Measurements from ENCODE around the gene CAMKK1.

The CAMKK1 gene

DNA sequence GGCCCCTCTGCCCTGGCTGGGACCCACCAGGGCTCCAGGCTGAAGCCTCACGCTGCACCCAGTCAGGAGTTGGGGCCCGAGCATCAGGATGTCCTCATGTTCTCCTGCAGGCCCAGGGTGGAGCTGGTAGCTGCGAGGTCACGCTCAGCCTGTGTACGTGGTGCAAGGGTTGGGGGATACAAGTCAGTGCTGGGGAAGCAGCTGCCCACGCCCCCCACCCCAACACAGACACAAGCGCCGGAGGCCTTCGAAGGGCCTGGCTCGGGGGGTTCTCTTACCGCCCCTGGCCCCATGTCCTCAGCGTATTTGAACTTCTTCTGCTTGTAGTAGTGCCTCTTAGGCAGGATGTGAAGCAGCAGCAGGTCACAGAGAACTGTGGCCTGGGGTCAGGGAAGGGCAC, 4.9 kb upstream of the CAMKK1 start:
- FAIRE-seq (no peak), DNase-seq (ENCODE audit: insufficient read length, low spot score) (no peak)

DNA sequence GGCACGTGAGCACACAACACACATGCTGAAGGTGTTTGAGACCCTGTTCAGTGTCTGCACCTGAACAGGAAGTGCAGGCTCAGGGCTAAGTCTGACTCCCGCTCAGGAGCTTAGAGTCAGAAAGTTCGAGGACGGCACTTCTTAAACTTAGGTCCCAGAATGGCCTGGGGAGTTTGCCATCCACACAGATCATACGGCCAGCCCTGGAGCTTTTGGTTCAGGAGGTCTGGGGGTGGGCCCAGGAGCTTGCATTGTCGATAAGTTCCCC, 4.0 kb upstream of the CAMKK1 start:
- DNase-seq (ENCODE audit: insufficient read length, low spot score) (no peak), FAIRE-seq (no peak)

DNA sequence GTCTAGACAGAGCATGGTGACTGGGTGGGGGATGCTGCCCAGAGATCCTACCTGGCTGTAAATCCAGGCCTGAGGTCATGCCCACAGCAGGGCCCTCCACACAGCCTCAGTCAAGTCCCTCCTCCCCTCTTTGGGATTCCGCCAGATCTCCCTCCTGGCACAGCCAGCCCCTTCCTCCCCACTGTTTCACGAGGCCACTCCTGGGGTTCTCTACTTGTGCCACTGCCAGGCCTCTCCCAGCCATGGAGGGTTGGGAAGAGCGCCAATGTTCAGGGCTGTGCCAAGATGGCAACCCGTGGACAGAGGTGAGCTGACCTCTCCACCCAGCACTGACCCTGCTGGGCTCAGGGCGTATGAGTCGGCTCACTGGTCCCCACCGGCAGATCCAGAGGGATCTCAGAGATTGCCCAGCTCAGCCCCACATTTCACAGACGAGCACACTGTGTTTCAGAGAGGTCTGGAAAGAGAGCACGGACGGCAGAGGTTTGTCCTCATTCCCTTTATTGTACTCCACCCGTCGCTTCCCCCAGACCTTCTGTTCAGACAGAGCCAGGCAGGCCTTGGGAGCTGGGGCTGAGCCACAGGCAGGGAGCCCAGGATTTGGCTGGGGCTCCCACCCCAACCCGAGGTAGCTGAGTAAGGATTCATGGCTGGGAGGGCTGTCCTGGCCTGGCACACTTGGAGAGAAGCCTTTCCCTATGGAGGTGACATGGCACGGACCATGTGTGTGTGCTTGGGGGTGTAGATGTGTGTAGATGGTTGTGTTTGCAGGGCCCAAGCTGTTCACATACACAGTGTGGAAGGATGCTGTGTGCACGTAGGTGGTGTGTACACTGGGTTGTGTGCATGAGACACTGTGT, 3.5 kb upstream of the CAMKK1 start:
- FAIRE-seq (peak; percentile 93), DNase-seq (ENCODE audit: insufficient read length, low spot score) (no peak)

DNA sequence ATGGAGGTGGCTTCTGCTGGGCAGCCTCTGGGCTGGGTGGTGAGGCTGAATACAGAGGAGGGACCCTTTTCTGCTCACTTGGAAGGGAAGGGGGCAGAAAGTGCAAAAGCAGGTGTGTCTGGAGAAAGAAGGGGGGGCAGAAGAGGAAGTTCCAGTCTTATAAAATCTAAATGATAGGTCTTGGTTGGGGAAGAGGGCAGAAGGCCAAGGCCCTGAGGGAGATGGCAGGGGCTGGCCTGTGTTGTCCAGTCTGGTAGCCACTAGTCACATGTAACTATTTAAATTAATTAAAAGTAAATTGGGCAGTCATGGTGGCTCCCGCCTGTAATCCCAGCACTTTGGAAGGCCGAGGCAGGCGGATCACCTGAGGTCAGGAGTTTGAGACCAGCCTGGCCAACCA, 2.5 kb upstream of the CAMKK1 start:
- DNase-seq (ENCODE audit: insufficient read length, low spot score) = no peak
- FAIRE-seq = no peak

DNA sequence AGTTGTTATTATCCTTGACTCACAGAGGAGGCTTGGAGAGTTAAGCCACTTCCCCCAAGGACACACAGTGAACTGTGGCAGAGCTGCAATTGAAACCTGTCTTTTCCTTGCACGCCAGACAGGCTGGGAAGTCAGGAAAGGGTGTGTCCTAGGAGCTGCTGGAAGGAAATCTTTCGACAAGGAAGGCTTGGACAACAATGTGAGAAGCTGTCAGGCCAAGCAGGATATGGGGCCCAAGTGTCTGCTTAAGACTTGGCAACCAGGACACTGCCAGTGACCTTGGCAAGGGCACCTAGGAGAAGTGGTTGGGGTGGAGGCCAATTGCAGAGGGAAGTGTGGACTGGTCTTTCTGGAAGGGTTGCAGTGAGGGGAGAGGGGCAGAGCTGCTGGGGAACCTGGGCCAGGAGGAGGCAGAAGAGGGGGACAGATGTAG, 2.1 kb upstream of the CAMKK1 start:
- DNase-seq (ENCODE audit: insufficient read length, low spot score) (no peak), FAIRE-seq (peak; percentile 74)

DNA sequence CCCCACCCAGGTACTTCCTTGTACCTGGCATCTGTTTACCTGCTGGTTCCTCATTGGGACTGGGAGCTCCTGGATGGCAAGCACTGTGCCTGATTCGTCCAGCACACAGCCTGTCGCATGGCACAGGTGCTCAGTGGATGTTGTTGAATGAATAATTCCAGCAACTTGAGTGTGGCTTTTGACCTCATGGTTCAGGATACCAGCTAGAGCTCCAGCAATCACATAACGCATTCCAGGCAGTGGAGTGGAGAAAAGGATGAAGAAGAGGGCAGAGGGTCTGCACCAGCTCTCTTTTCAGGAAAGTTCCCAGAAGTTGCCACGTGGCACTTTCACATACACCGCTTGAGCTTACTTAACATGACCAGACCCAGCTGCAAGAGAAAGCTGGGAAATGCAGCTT, 1.3 kb upstream of the CAMKK1 start:
- no peak for FAIRE-seq
- no peak for DNase-seq (ENCODE audit: insufficient read length, low spot score)

DNA sequence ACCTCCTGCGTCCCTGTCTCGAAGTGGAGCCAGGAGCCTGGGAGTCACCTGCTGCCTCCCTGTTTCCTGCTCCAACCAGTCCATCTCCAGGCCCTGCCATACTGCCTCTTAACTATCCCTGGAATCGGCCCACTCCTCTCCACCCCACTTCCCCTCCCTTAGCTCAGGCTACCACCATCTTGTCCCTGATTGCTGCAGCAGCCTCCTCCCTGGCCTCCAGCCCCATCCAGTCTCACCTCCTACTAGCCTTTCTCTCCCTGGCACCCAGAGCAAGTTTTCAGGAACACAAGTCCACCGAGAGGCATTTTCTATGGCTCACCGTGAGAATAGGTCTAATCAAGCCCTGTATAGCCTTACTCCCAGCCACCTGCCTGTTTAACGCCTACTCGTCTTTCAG, 865 bp upstream of the CAMKK1 start:
- no peak for FAIRE-seq
- no peak for DNase-seq (ENCODE audit: insufficient read length, low spot score)

DNA sequence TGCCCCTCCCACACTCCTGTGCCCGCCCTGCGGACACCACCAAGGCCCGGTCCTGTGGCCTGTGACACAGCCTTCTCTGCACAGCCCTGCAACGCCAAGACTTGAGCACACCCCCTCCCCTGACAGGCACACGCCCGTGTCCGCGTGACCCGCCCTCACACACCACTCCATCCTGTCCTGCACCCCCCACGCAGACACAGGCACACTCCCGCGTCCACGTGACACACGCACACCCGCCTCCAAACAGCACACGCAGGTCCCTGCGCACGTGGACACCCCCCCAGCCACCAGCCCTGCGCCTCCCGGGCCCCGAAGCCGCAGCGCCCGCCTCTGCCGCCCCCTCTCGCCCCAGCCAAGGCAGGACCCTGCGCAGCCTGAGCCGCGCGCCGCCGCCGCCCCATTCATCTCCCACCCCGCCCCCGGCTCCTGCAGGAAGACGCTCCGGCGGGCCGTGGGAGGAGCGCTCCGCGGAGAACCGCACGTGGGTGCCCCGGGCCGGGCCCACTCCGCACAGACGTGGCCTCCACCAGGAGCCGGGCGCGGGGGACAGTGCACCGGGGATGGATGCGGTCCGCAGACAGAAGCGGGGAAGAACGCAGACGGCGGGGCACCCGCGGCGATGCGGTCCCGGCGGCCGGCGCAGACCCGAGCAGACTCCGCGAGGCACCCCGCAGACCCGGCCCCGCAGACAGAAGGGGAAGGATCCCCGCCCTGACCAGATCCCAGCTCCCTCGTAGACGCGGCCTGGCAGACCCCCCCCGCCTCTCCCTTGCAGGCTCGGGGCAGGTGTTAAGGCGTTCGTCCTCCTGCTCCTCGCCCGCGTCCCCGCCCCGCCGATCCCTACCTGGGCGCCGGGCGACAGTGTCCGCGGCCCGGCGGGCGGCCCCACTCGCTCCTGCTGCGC, 506 bp downstream of the CAMKK1 start:
- peak; percentile 97 for FAIRE-seq

DNA sequence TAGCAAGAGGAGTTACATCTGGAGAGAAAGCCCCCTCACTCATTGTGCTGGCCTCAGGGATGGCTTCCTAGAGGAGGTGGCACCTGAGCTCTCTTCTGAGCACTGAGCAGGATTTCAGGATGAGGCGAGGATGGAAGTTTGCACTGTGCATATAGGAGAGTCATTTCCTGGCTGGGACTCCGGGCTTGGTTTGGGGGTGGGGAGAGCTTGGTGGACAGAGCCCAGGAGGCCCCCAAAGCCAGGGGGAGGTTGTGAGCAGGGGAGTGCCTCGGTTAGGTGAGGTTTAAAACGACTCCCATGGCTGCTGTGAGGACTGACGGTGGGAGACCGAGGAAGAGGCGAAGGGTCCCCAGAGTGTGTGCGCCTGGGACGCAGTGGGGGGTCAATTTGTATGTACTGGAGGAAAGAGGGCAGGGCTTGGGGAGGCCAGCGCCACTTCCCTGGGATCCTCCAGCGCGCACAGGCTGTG, 1.2 kb downstream of the CAMKK1 start:
- no peak for FAIRE-seq
- DNase-seq (ENCODE audit: insufficient read length, low spot score) = no peak

More for the DNA sequence above, 506 bp downstream of the CAMKK1 start:
- DNase-seq (ENCODE audit: insufficient read length, low spot score) = peak; percentile 67

DNA sequence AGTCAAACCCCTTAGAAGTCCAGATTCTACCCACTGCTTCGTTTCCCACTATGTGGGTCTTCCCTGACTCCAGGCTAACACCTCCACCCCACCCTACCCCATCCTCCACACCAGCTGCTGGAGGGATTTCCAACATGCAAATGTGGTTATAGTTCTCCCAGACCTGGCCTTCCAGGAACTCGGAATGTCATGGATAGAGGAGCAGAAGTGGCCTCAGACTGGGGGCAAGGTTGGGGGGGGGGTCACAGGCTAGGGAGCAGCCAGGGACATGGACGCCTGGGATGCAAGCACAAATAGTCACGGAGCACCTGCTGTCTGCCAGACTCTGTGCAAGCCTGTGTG, 2.0 kb downstream of the CAMKK1 start:
- DNase-seq (ENCODE audit: insufficient read length, low spot score) (no peak), FAIRE-seq (no peak)

DNA sequence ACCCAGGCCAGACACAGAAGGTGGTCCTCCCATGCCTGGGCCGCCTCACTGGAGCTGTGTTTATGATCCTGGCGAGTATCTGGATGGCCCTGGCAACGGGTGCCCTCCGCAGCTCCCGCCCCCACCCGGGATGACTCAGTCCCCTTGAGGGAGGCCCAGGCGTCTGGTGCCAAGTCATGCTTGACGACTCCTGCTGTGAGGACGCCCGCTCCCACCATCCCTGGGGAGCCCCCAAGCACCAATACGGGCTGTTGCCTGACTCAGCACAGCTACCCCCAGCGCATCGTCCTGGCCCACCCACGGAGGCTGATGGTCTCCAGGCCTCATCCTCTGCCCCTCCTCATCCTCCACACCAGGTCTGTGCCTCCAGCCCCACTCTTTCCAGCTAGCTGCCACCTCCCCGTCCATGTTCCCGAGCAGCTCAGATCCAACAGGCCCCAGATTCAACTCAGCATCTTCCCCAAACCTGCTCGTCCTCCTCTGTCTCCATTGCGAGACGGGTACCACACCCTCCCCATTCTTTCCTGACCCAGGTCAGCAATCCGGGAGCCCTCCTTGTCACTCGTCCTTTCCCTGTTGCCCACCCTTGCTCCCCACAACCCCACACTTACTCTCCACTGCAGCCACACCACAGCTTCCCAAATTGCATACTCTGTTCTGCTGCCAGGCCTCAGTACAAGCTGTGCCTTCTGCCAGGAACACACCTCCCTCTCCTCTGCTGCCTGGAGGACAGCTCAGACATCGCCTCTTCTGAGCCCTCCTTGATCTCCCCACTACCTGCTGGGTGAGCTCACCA, 2.6 kb downstream of the CAMKK1 start:
- peak; percentile 95 for DNase-seq (ENCODE audit: insufficient read length, low spot score)
- peak; percentile 92 for FAIRE-seq

DNA sequence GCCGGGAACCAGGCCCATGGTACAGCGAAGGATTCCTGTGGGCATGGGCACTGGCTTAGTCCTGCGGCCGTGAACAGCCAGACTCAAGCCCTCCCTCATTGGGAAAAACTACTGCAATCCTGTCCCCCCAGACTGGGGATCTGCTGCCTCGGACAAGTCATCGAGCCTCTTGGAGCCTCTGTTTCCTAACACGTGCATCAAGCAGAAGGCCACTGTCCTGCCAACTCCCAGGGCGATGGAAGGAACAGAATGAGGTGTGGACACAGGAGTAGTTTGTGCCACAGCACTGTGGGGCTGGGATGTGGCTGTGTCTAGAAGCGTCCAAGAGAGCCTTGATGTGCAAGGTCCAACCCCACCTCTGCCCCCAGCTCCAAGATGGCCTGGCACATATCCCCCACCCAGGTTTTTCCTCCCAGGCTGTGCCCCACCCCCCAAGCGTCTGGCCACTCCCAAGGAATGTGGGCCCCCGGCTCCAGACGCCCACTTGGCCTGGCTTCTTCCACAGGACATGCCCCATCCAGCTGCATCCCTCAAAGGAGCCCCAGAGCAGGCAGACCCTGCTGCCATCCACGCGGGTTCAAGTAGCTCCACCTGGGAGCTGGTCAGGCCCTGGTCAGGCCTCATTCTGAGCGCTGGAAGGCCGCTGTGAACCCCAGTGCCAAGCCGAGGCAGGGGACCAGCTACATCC, 3.4 kb downstream of the CAMKK1 start:
- DNase-seq (ENCODE audit: insufficient read length, low spot score) = no peak

DNA sequence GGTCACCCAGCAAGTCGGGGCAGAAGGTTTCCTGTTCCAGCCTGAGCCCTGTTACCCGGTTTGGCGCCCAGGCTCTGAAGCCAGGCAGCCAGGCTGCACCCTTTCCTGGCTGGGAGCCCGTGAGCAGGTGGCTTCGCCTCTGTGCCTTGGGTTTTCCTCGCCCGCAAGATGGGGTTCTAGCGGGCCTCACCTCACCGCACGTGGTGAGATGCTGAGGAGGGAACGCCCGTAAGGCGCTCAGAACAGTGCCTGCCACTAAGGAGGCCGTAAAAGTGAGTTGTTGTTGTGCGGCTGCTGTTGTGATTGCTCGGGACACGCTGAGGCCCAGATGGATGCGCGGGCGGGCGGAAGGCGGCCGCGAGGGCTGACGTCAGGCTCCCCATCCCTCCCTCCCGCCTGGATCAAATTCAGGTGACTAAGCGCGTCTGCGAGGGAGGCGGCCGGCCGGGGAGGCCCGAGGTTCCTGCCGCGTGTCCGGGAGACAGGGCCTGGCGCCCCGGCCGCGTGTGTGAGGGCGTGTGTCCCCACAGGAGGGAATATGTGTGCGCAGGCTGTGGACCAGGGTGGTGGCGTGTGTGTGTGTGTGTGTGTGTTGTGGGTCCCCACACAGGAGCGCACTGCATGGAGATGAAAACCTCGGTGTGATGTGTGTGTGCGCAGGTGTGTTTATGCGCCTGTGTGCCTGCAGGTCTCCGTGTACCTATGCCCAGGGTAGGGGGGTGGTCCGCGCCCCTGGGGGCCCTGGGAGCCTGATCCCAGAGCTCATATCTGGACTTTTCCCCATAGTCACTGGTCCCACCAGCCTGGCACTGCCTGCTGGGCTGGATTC, 4.3 kb downstream of the CAMKK1 start:
- peak; percentile 99 for FAIRE-seq

More for the DNA sequence above, 3.4 kb downstream of the CAMKK1 start:
- no peak for FAIRE-seq

DNA sequence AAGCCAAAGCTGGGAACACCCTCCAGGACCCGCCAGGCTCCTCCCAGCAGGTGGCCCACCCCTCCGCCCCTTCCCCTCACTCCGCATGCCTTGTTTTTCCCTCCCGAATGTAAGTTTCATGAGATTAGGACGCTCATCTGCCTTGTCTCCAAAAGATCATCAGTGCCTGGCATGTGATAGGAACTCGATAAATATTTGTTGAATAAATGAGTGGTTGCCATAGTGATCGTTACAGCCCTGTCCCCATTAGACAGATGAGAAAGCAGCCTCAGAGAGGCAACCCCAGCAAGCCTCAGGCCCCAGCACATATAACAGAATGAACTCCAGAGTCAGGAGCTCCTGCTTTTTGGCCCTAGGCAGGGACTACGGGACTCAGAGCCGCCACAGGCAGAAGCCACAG, 5.0 kb downstream of the CAMKK1 start:
- DNase-seq (ENCODE audit: insufficient read length, low spot score) (no peak), FAIRE-seq (no peak)

More for the DNA sequence above, 4.3 kb downstream of the CAMKK1 start:
- DNase-seq (ENCODE audit: insufficient read length, low spot score) = peak; percentile 95

DNA sequence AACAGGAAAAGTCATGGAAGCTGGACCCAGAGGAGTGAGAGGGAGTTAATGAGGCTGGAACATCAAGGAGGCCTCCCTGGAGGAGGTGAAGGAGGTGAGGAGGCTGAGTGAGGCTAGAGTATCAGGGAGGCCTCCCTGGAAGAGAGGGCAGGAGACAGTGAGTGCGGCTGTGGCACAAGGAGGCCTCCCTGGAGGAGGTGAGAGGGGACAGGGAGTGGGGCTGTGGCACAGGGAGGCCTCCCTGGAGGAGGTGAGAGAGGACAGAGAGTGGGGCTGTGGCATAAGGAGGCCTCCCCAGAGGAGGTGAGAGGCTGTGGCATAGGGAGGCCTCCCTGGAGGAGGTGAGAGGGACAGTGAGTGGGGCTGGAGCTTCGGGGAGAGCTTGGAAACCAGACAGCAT, 5.5 kb downstream of the CAMKK1 start:
- no peak for DNase-seq (ENCODE audit: insufficient read length, low spot score)
- FAIRE-seq = no peak

DNA sequence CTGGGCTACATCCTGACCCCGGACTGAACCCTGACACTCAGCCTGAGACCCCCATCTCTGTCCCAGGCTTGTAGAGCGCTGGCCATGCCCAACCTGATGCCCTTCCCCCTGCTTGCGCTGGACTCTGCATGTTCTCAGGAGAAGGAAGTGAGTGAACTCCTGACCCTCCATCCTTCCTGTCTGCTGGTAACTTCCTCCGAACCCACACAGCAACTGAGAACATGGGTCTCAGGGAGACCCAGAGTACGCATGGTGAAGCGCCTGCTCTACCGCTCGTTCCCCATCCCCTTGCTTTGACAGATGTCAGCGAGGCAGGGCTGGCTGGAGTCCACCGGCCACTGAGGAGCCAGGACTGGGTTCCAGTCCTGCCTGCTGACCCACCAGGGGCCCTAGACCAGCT, 6.1 kb downstream of the CAMKK1 start:
- no peak for FAIRE-seq
- no peak for DNase-seq (ENCODE audit: insufficient read length, low spot score)

DNA sequence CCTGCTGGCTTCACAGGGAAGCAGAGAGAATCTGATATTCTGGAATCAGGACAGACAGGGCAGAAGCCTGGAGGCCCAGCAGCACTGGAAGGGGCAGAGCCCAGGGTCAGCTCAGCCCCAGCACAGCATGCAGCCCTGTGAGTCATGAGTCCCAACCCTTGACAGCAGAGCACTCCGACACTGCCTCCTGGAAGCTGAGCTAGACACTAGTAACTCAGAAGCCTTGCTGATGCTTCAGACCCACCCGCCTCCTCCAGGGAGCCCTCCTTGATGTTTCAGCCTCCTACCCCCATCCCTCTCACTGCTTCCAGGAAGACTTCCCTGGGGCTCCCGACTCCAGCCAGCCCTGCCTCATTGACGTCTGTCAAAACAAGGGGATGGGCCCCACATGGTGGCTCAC, 6.9 kb downstream of the CAMKK1 start:
- FAIRE-seq = no peak
- DNase-seq (ENCODE audit: insufficient read length, low spot score) = no peak

DNA sequence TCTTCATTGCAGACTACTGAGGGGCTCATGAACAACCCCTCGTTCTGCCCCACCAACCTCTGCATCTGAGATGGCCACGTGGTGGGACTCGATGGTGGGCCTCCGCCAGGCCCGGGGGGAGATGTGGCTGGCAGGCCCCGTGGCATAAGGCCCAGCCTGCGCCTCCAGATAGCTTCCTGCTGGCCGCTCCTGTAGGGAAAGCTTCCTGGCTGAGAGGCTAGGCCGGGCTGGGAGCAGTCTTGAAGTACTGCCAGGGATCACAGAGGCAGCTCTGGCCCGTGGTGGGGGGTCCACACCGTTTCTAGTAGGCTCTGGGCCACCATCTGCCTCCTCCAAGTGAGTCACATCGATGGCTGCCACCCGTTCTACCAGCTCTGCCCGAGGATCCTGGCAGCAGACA, 7.6 kb downstream of the CAMKK1 start:
- FAIRE-seq (no peak), DNase-seq (ENCODE audit: insufficient read length, low spot score) (no peak)

DNA sequence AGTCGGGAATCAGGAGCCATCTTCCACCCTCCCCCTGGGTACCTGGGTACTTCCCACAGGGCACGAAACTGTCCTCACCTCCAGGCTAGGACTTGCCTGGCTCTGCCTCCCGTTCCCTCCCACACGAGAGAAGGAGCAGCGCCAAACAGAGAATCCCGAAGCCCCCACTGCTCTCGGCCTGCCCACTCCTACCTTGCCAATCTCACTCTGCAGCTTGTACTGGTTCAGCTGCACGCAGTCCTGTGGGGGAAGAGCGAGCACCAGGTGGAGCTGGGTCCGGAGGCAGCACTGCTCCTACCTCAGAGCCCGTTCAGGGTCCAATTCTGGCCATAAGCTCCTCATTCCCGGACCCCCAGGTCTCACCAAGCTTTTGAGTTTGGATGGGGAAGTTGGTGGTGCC, 8.7 kb downstream of the CAMKK1 start:
- DNase-seq (ENCODE audit: insufficient read length, low spot score) = no peak
- FAIRE-seq = no peak

DNA sequence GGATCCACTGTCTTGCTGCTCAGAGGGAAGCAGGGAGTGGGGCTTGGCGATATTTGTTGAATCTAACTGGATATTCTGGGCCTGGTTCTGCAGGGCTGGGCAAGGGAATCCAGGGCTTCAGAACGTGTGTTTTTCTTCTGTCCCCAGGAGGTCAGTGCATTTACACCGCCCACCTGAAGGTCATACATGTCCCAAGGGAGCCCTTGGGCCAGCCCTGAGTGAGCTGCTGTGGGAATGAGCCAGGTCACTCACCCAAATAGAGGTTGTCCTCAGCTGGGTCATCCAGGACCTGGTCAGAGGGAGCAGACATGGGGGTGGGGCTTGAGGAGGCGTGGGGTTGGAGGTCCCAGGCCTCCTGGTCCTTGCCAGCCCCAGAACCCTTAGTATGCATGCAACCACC, 10.6 kb downstream of the CAMKK1 start:
- no peak for FAIRE-seq
- no peak for DNase-seq (ENCODE audit: insufficient read length, low spot score)

All from HTR-8/SVneo (cell line).